BE2C (cell line): ENCODE data around the gene HIVEP2.

Experiments
- DNase-seq: peaks from one replicate; pipeline ENCODE4 v3.0.0-alpha.2; 2020
- H3K27me3 ChIP-seq: fragments of 250-450 bp; sonication (Bioruptor Pico); 2 replicates; pipeline ENCODE4 v1.5.1; 2020; ENCODE audit warnings: mild to moderate bottlenecking
- H3K36me3 ChIP-seq: fragments of 250-450 bp; sonication (Bioruptor Pico); 2 replicates; pipeline ENCODE4 v1.5.1; 2020; ENCODE audit warnings: mild to moderate bottlenecking
- H3K4me1 ChIP-seq: fragments of 250-450 bp; sonication (Bioruptor Pico); 2 replicates; pipeline ENCODE4 v1.5.1; 2020
- H3K4me3 ChIP-seq: 2 replicates; pipeline ENCODE4 v1.5.1; 2011; ENCODE audit warnings: low read depth, low read length
- H3K9me3 ChIP-seq: fragments of 250-450 bp; sonication (Bioruptor Pico); 2 replicates; pipeline ENCODE4 v1.5.1; 2020
- CTCF ChIP-seq: IDR thresholded peaks from 2 replicates; pipeline ENCODE4 v1.5.1; 2012; ENCODE audit warnings: mild to moderate bottlenecking, low read depth, low read length

The HIVEP2 gene

GRCh38 chr6:142827991-142828390, 117.0 kb downstream of the HIVEP2 start:
- no peak for TF ChIP-seq CTCF
- no peaks in the 10 kb centered on the region for H3K9me3 ChIP-seq

GRCh38 chr6:142827369-142827768, 117.6 kb downstream of the HIVEP2 start:
- H3K36me3 ChIP-seq, result no peaks in the 10 kb centered on the region
- DNase-seq, result no peak
- H3K4me3 ChIP-seq, result no peak overlapping the region
- peaks cover 6% of the 10 kb centered on the region; the same call in 1 of the 2 replicates for H3K4me1 ChIP-seq
- H3K9me3 ChIP-seq, result no peaks in the 10 kb centered on the region
- no peaks in the 10 kb centered on the region for H3K27me3 ChIP-seq
- no peak for TF ChIP-seq CTCF

More at GRCh38 chr6:142827991-142828390, 117.0 kb downstream of the HIVEP2 start:
- no peak for DNase-seq
- Histone ChIP-seq H3K4me3 (no peak overlapping the region), H3K27me3 (no peaks in the 10 kb centered on the region), H3K36me3 (no peaks in the 10 kb centered on the region), H3K4me1 (peaks cover 6% of the 10 kb centered on the region; the same call in 1 of the 2 replicates)

- TF ChIP-seq CTCF, result no peak
- no peak for DNase-seq
- Histone ChIP-seq H3K4me1 (peaks cover 1% of the 10 kb centered on the region; the same call in 1 of the 2 replicates), H3K9me3 (no peaks in the 10 kb centered on the region), H3K36me3 (no peaks in the 10 kb centered on the region), H3K4me3 (no peak overlapping the region), H3K27me3 (no peaks in the 10 kb centered on the region)
Measured at GRCh38 chr6:142825760-142826159, 119.2 kb downstream of the HIVEP2 start.

- no peak for DNase-seq
- no peaks in the 10 kb centered on the region for H3K4me1 ChIP-seq
- H3K27me3 ChIP-seq, result no peaks in the 10 kb centered on the region
- no peak overlapping the region for H3K4me3 ChIP-seq
- H3K36me3 ChIP-seq, result no peaks in the 10 kb centered on the region
- H3K9me3 ChIP-seq, result no peaks in the 10 kb centered on the region
- no peak for TF ChIP-seq CTCF
Measured at GRCh38 chr6:142824426-142824825, 120.5 kb downstream of the HIVEP2 start.

- H3K36me3 ChIP-seq, result no peaks in the 10 kb centered on the region
- no peaks in the 10 kb centered on the region for H3K9me3 ChIP-seq
- H3K4me1 ChIP-seq, result no peaks in the 10 kb centered on the region
- no peaks in the 10 kb centered on the region for H3K27me3 ChIP-seq
- H3K4me3 ChIP-seq, result no peak overlapping the region
- no peak for DNase-seq
- TF ChIP-seq CTCF, result no peak
Measured at GRCh38 chr6:142823256-142823902, 121.6 kb downstream of the HIVEP2 start.

GRCh38 chr6:142822842-142823241, 122.1 kb downstream of the HIVEP2 start:
- peak; percentile 75 for DNase-seq
- H3K9me3 ChIP-seq, result no peaks in the 10 kb centered on the region
- H3K27me3 ChIP-seq, result no peaks in the 10 kb centered on the region
- no peaks in the 10 kb centered on the region for H3K4me1 ChIP-seq
- TF ChIP-seq CTCF, result peak; percentile 89
- H3K4me3 ChIP-seq, result no peak overlapping the region
- no peaks in the 10 kb centered on the region for H3K36me3 ChIP-seq
